Measurements from ENCODE around the gene DECR2. TPM values are rescaled to one million over a fixed set of nuclear protein-coding genes. Genes with fewer than 3 reads are reported as not detected.
A peak's percentile ranks its signal among the peaks of the same experiment; 100 is the strongest.

The DECR2 gene
- total RNA-seq, 1 experiment from 2014 or later: 17.1 TPM

- TF ChIP-seq EGR1 (IDR thresholded peaks at IDR 0.05; ENCODE audit: low read depth) (no peak), SRF (IDR thresholded peaks at IDR 0.05; ENCODE audit: low read depth) (no peak), SIN3A (IDR thresholded peaks at IDR 0.05; ENCODE audit: low read depth) (no peak), EZH2 (IDR thresholded peaks at IDR 0.05) (no peak)
These were observed 21.5 kb upstream of the DECR2 start (continued) for GRCh38 chr16:379961-380761.

DNA sequence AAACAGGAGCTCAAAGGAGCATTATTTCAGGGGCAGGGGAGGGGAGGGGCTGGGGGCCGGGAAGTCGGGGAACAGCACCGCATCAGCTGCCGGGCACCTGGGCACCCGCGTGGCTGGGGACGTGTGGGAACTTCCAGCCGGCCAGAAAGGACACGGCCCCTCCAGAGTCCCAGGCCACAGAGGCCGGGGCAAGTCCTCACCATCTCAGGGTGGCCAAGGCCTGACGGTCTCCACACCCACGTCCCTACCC, 21.0 kb upstream of the DECR2 start:
- ATAC-seq: peak; percentile 31
- Histone ChIP-seq H3K79me2 (ENCODE audit: insufficient read depth, low read length) (peaks cover 7% of the 10 kb centered on the region; the same call in 1 of the 2 replicates), H3K27ac (ENCODE audit: low read depth, low read length) (peak overlapping the region; percentile 70), H3K9ac (ENCODE audit: low read length) (peak overlapping the region; percentile 70), H2AFZ (ENCODE audit: low read depth, low read length, poor library complexity, severe bottlenecking) (no peak overlapping the region), H3K36me3 (ENCODE audit: control insufficient read depth in 1 of 2, insufficient read depth in 2 of 2, low read length in 2 of 2) (no peaks in the 10 kb centered on the region), H3K9me3 (ENCODE audit: control insufficient read depth in 1 of 2, insufficient read depth in 1 of 2, low read depth in 1 of 2, low read length in 2 of 2) (no peaks in the 10 kb centered on the region), H3K4me1 (ENCODE audit: control insufficient read depth in 1 of 2, insufficient read depth in 2 of 2, low read length in 2 of 2) (peaks cover 6 to 18% of the 10 kb centered on the region in 2 experiments; a peak in 3 of 4 replicates), H3K4me2 (ENCODE audit: low read length) (peak overlapping the region; percentile 72), H4K20me1 (ENCODE audit: insufficient read depth) (no peaks in the 10 kb centered on the region), H3K9me2 (ENCODE audit: insufficient read depth) (no peaks in the 10 kb centered on the region), H3K4me3 (replicated peaks in 1 of 2; ENCODE audit: low read depth in 1 of 2, low read length in 2 of 2) (peak overlapping the region; percentile 55 to 65), H3K27me3 (ENCODE audit: insufficient read depth, low read length) (no peaks in the 10 kb centered on the region)
- RAD21 ChIA-PET (ENCODE audit: low non-redundant PET in 1 of 2, low total read pairs in 2 of 2, uncharacterized antibody in 2 of 2, unreplicated experiment in 2 of 2): no interaction called here
- POLR2A ChIA-PET: interaction anchor here (1.4 kb wide), 1 partner anchor 10 kb away, joined by 5 read pairs; the partner anchor contains the start of gene MRPL28
- no TSS peak for BruUV-seq (replicated peaks)
- DNase-seq (ENCODE audit: low read depth, low spot score): no peak
- TF ChIP-seq ELF1 (IDR thresholded peaks at IDR 0.05; ENCODE audit: borderline replicate concordance, low read depth): no peak
- TF ChIP-seq RAD21 (IDR thresholded peaks at IDR 0.05; ENCODE audit: low read depth): no peak
- TF ChIP-seq, protein P1, sequence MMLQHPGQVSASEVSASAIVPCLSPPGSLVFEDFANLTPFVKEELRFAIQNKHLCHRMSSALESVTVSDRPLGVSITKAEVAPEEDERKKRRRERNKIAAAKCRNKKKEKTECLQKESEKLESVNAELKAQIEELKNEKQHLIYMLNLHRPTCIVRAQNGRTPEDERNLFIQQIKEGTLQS (IDR thresholded peaks at IDR 0.05): no peak
- TF ChIP-seq CBX3 (IDR thresholded peaks at IDR 0.05; ENCODE audit: low read depth): no peak
- no peak for TF ChIP-seq ZNF274 (IDR thresholded peaks at IDR 0.05; ENCODE audit: low read depth, low read length)
- TF ChIP-seq EZH2 (IDR thresholded peaks at IDR 0.05): no peak
- TF ChIP-seq EZH2phosphoT487 (IDR thresholded peaks at IDR 0.05; ENCODE audit: borderline replicate concordance): no peak
- TF ChIP-seq, protein P2, sequence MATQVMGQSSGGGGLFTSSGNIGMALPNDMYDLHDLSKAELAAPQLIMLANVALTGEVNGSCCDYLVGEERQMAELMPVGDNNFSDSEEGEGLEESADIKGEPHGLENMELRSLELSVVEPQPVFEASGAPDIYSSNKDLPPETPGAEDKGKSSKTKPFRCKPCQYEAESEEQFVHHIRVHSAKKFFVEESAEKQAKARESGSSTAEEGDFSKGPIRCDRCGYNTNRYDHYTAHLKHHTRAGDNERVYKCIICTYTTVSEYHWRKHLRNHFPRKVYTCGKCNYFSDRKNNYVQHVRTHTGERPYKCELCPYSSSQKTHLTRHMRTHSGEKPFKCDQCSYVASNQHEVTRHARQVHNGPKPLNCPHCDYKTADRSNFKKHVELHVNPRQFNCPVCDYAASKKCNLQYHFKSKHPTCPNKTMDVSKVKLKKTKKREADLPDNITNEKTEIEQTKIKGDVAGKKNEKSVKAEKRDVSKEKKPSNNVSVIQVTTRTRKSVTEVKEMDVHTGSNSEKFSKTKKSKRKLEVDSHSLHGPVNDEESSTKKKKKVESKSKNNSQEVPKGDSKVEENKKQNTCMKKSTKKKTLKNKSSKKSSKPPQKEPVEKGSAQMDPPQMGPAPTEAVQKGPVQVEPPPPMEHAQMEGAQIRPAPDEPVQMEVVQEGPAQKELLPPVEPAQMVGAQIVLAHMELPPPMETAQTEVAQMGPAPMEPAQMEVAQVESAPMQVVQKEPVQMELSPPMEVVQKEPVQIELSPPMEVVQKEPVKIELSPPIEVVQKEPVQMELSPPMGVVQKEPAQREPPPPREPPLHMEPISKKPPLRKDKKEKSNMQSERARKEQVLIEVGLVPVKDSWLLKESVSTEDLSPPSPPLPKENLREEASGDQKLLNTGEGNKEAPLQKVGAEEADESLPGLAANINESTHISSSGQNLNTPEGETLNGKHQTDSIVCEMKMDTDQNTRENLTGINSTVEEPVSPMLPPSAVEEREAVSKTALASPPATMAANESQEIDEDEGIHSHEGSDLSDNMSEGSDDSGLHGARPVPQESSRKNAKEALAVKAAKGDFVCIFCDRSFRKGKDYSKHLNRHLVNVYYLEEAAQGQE (IDR thresholded peaks at IDR 0.05; ENCODE audit: low read depth): no peak
- TF ChIP-seq FOSL1 (IDR thresholded peaks at IDR 0.05; ENCODE audit: low read depth): no peak
- CTCF ChIA-PET: no interaction called here
- intact Hi-C loops (cut with micrococcal nuclease): no loop called here
